ENCODE data around the gene ABCA10. TPM values are rescaled to one million over a fixed set of nuclear protein-coding genes. Genes with fewer than 3 reads are reported as not detected.

ABCA10 gene
- total and polyA plus RNA-seq, 2 of the 8 experiments (the other 6 are each of a cell fraction or from before 2014, with no cell fraction given): not detected

- WGBS, 2 experiments (ENCODE audit: extremely low coverage in 1 of 2, insufficient coverage in 1 of 2, insufficient read length in 1 of 2, insufficient replicate concordance in 2 of 2, low coverage in 1 of 2, low lambda C conversion rate in 2 of 2, missing lambda C conversion rate in 1 of 2): 88% methylated on average over 1 of the region's 1 CpG; no CpG with 5 or more reads in 1 of the 2 experiments
- Histone ChIP-seq H2BK5ac (ENCODE audit: low read depth, low read length) (no peak overlapping the region), H3K4me3 (ENCODE audit: extremely low read depth in 1 of 4, insufficient read depth in 2 of 4, low read depth in 3 of 4, low read length in 4 of 4) (no peak overlapping the region), H3K9ac (replicated peaks in 1 of 4; ENCODE audit: extremely low read depth in 1 of 4, low read depth in 3 of 4, low read length in 3 of 4) (no peak overlapping the region), H3K4ac (replicated peaks; ENCODE audit: insufficient read length, low read depth, low read length) (no peak overlapping the region), H3K27me3 (replicated peaks in 1 of 4; ENCODE audit: control insufficient read depth in 3 of 4, extremely low read depth in 1 of 4, insufficient read depth in 3 of 4, low read length in 3 of 4) (no peaks in the 10 kb centered on the region), H3K23me2 (ENCODE audit: low read depth, low read length) (no peaks in the 10 kb centered on the region), H3K4me2 (ENCODE audit: insufficient read depth in 1 of 2, low read depth in 2 of 2, low read length in 2 of 2) (no peak overlapping the region), H2AK5ac (ENCODE audit: low read depth, low read length) (no peak overlapping the region), H3K14ac (ENCODE audit: insufficient read length) (no peak overlapping the region), H3K9me3 (ENCODE audit: insufficient read depth in 2 of 2, low read depth in 1 of 2, low read length in 1 of 2) (no peaks in the 10 kb centered on the region), H2BK15ac (ENCODE audit: low read length) (no peak overlapping the region), H2BK20ac (ENCODE audit: low read length) (no peak overlapping the region), H4K20me1 (replicated peaks in 1 of 2; ENCODE audit: control insufficient read depth in 1 of 2, insufficient read depth in 2 of 2, low read length in 2 of 2) (peaks cover 0 to 1% of the 10 kb centered on the region in 2 experiments), H4K5ac (ENCODE audit: insufficient read length, low read depth, low read length) (no peak overlapping the region), H3K56ac (replicated peaks; ENCODE audit: insufficient read length, low read depth, low read length) (no peak overlapping the region), H2BK12ac (ENCODE audit: low read depth, low read length) (no peak overlapping the region), H3K23ac (ENCODE audit: insufficient read length) (no peak overlapping the region), H3K79me1 (ENCODE audit: low read depth, low read length) (no peaks in the 10 kb centered on the region), H4K91ac (replicated peaks; ENCODE audit: insufficient read length, low read length) (no peak overlapping the region), H3K18ac (ENCODE audit: extremely low read depth, low read length) (no peak overlapping the region), H3K4me1 (replicated peaks in 1 of 4; ENCODE audit: control insufficient read depth in 3 of 4, insufficient read depth in 4 of 4, low read length in 3 of 4) (no peaks in the 10 kb centered on the region), H3K36me3 (ENCODE audit: control insufficient read depth in 2 of 4, insufficient read depth in 4 of 4, low read length in 3 of 4) (no peaks in the 10 kb centered on the region), H4K8ac (ENCODE audit: extremely low read depth, insufficient read depth, low read length) (no peak overlapping the region), H2BK120ac (replicated peaks; ENCODE audit: low read depth, low read length) (no peak overlapping the region), H3K79me2 (ENCODE audit: control insufficient read depth in 1 of 2, insufficient read depth in 2 of 2, low read length in 2 of 2) (no peaks in the 10 kb centered on the region), H3K27ac (ENCODE audit: low read depth, low read length) (no peak overlapping the region), H2AFZ (ENCODE audit: low read length) (no peak overlapping the region)
- ChIA-PET CTCF (ENCODE audit: partially characterized antibody) (interaction anchor here (1.0 kb wide), 1 partner anchor 30 kb away, joined by 4 read pairs; no protein-coding TSS in a partner anchor), POLR2A (ENCODE audit: partially characterized antibody) (no interaction called here)
- FAIRE-seq (no peak), DNase-seq (ENCODE audit: low read depth in 1 of 2, low spot score in 2 of 2) (no peak)
- no peak for TF ChIP-seq JUN (IDR thresholded peaks at IDR 0.05; ENCODE audit: low read depth, low read length)
- TF ChIP-seq BACH1 (IDR thresholded peaks at IDR 0.05; ENCODE audit: low read length): no peak
- no peak for TF ChIP-seq PHF8 (conservative IDR thresholded peaks at IDR 0.05; ENCODE audit: low read depth, low read length)
- TF ChIP-seq CHD1 (IDR thresholded peaks at IDR 0.05; ENCODE audit: low read depth, low read length): no peak
- TF ChIP-seq POU5F1 (IDR thresholded peaks at IDR 0.05; ENCODE audit: low read depth, low read length): no peak
Measured at GRCh38 chr17:69265873-69266272, 37.2 kb upstream of the ABCA10 start.
